WTC11 (cell line): ENCODE measurements around the gene STX5. TPM values are rescaled to one million over a fixed set of nuclear protein-coding genes. Genes with fewer than 3 reads are reported as not detected.
A peak's percentile ranks its signal among the peaks of the same experiment; 100 is the strongest.

ENCODE experiments used
- EMX1 ChIP-seq: fragments of 250-450 bp; sonication (Bioruptor Pico); IDR thresholded peaks from 2 replicates; pipeline ENCODE4 v1.8.0; 2021; ENCODE audit warnings: mild to moderate bottlenecking
- FOXK1 ChIP-seq: sonication (generic); formaldehyde crosslinking; IDR thresholded peaks from 2 replicates; pipeline ENCODE4 v1.8.0; 2022; ENCODE audit warnings: mild to moderate bottlenecking, moderate library complexity, missing genetic modification reagents
- GTF2I ChIP-seq: fragments of 250-450 bp; sonication (Bioruptor Pico); conservative IDR thresholded peaks from 2 replicates; pipeline ENCODE4 v1.4.0; 2021; ENCODE audit warnings: mild to moderate bottlenecking
- JAZF1 ChIP-seq: fragments of 250-450 bp; sonication (Bioruptor Pico); IDR thresholded peaks from 2 replicates; pipeline ENCODE4 v1.9.0; 2021; ENCODE audit warnings: moderate library complexity, mild to moderate bottlenecking, inconsistent platforms
- NFE2L1 ChIP-seq: sonication (generic); formaldehyde crosslinking; IDR thresholded peaks from 2 replicates; pipeline ENCODE4 v1.8.1; 2023; ENCODE audit warnings: missing genetic modification reagents
- NFYB ChIP-seq: sonication (generic); formaldehyde crosslinking; conservative IDR thresholded peaks from 2 replicates; pipeline ENCODE4 v1.8.0; 2022; ENCODE audit warnings: low read depth, missing genetic modification reagents
- NR2C2 ChIP-seq: sonication (generic); formaldehyde crosslinking; IDR thresholded peaks from 2 replicates; pipeline ENCODE4 v1.8.0; 2022; ENCODE audit warnings: mild to moderate bottlenecking, missing genetic modification reagents
- OVOL2 ChIP-seq: fragments of 250-450 bp; sonication (Bioruptor Pico); IDR thresholded peaks from 2 replicates; pipeline ENCODE4 v1.9.0; 2021; ENCODE audit warnings: mild to moderate bottlenecking, borderline replicate concordance
- RORB ChIP-seq: fragments of 250-450 bp; sonication (Bioruptor Pico); IDR thresholded peaks from 2 replicates; pipeline ENCODE4 v1.9.0; 2021; ENCODE audit warnings: mild to moderate bottlenecking
- SP1 ChIP-seq: sonication (generic); formaldehyde crosslinking; conservative IDR thresholded peaks from 2 replicates; pipeline ENCODE4 v1.8.1; 2022; ENCODE audit warnings: missing genetic modification reagents
- ZBTB21 ChIP-seq: sonication (generic); formaldehyde crosslinking; IDR thresholded peaks from 2 replicates; pipeline ENCODE4 v1.8.1; 2023; ENCODE audit warnings: mild to moderate bottlenecking, missing genetic modification reagents, borderline replicate concordance
- ZNF138 ChIP-seq: sonication (generic); formaldehyde crosslinking; conservative IDR thresholded peaks from 2 replicates; pipeline ENCODE4 v1.8.1; 2022; ENCODE audit warnings: mild to moderate bottlenecking, moderate library complexity, missing genetic modification reagents
- ZNF232 ChIP-seq: sonication (generic); formaldehyde crosslinking; IDR thresholded peaks from 2 replicates; pipeline ENCODE4 v1.8.0; 2022; ENCODE audit warnings: mild to moderate bottlenecking, missing genetic modification reagents
- ZNF263 ChIP-seq: sonication (generic); formaldehyde crosslinking; IDR thresholded peaks from 2 replicates; pipeline ENCODE4 v1.8.1; 2022; ENCODE audit warnings: low read depth, mild to moderate bottlenecking, moderate library complexity, missing genetic modification reagents
- ZNF396 ChIP-seq: fragments of 250-450 bp; sonication (Bioruptor Pico); IDR thresholded peaks from 2 replicates; pipeline ENCODE4 v1.8.0; 2021; ENCODE audit warnings: mild to moderate bottlenecking, moderate library complexity, borderline replicate concordance
- total RNA-seq: library from RNA; stranded (reverse); gene quantifications from 3 replicates; pipeline ENCODE4 v1.2.3, GENCODE V29; 2021
- TF ChIP-seq, protein P1 (sequence below): sonication (generic); formaldehyde crosslinking; IDR thresholded peaks from 2 replicates; pipeline ENCODE4 v1.8.1; 2023; ENCODE audit warnings: mild to moderate bottlenecking, moderate library complexity, missing genetic modification reagents
- TF ChIP-seq, protein P2 (sequence below): fragments of 250-450 bp; sonication (Bioruptor Pico); IDR thresholded peaks from 2 replicates; pipeline ENCODE4 v1.9.0; 2021; ENCODE audit warnings: mild to moderate bottlenecking, borderline replicate concordance
- TF ChIP-seq, protein P3 (sequence below): sonication (generic); formaldehyde crosslinking; IDR thresholded peaks from 2 replicates; pipeline ENCODE4 v1.8.1; 2022; ENCODE audit warnings: low read depth, mild to moderate bottlenecking, moderate library complexity, missing genetic modification reagents, borderline replicate concordance
- TF ChIP-seq, protein P4 (sequence below): sonication (generic); formaldehyde crosslinking; conservative IDR thresholded peaks from 2 replicates; pipeline ENCODE4 v1.8.1; 2022; ENCODE audit warnings: mild to moderate bottlenecking, missing genetic modification reagents
- TF ChIP-seq, protein P5 (sequence below): sonication (generic); formaldehyde crosslinking; IDR thresholded peaks from 2 replicates; pipeline ENCODE4 v1.8.0; 2022; ENCODE audit warnings: mild to moderate bottlenecking, missing genetic modification reagents
- TF ChIP-seq, protein P6 (sequence below): sonication (generic); formaldehyde crosslinking; IDR thresholded peaks from 2 replicates; pipeline ENCODE4 v1.8.0; 2023; ENCODE audit warnings: missing genetic modification reagents
- TF ChIP-seq, protein P7 (sequence below): sonication (generic); formaldehyde crosslinking; IDR thresholded peaks from 2 replicates; pipeline ENCODE4 v1.8.0; 2022; ENCODE audit warnings: mild to moderate bottlenecking, missing genetic modification reagents
- TF ChIP-seq, protein P8 (sequence below): fragments of 250-450 bp; sonication (Bioruptor Pico); conservative IDR thresholded peaks from 2 replicates; pipeline ENCODE4 v1.9.0; 2021; ENCODE audit warnings: mild to moderate bottlenecking

Gene STX5
- total RNA-seq, 1 experiment from 2014 or later, result 30.2 TPM

DNA sequence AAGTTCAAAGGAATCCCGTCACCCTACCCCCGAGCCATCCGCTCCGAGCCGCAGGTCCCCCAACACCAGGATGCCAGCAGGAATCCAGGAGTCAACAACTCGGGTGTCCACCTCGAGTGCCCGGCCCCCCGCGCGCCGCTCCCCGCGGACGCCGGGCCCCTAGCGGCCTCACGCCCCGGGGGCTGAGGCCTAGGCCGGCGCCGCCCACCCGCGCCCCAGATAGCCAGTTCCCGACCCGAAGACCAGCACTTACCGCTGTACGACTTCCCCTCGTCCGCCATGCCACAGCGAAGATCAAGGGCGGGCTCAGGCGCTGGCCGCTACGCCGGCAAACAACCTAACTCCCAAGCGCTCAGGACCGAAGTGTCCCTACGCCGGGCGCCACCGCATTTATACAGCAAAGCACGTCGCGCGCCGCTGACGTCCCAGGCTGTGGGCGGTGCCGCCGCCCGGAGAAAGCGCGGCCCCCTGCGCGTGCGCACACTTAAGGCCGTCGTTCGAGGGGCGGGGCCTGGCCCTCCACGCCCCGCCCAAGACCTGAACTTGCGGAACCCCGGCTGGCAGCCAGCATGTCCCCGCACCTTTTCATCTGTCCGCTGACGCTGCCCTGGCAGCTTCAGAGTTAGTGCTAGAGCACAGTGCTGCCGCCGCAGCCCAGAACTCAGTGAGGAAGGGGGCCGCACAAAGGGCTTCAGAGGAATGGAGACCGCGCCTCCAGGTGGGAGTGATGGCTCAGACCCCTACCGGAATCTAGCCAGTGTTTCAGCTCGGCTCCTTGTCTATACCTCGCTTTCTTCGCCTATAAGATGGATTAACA lies 26.6 kb downstream of the STX5 start, which contains the start of gene NXF1 (continued):
- no peak for TF ChIP-seq ZBTB21 (CRISPR knock-in tag)
- TF ChIP-seq NFE2L1 (CRISPR knock-in tag), result no peak
- no peak for TF ChIP-seq NR2C2 (CRISPR knock-in tag)
- TF ChIP-seq, protein P1, sequence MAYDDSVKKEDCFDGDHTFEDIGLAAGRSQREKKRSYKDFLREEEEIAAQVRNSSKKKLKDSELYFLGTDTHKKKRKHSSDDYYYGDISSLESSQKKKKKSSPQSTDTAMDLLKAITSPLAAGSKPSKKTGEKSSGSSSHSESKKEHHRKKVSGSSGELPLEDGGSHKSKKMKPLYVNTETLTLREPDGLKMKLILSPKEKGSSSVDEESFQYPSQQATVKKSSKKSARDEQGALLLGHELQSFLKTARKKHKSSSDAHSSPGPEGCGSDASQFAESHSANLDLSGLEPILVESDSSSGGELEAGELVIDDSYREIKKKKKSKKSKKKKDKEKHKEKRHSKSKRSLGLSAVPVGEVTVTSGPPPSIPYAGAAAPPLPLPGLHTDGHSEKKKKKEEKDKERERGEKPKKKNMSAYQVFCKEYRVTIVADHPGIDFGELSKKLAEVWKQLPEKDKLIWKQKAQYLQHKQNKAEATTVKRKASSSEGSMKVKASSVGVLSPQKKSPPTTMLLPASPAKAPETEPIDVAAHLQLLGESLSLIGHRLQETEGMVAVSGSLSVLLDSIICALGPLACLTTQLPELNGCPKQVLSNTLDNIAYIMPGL (CRISPR knock-in tag), result peak; percentile 82
- TF ChIP-seq FOXK1 (CRISPR knock-in tag), result peak; percentile 94
- TF ChIP-seq ZNF263 (CRISPR knock-in tag), result peak; percentile 20; the same call in 1 of the 2 replicates
- TF ChIP-seq GTF2I (CRISPR knock-in tag), result no peak
- TF ChIP-seq, protein P2, sequence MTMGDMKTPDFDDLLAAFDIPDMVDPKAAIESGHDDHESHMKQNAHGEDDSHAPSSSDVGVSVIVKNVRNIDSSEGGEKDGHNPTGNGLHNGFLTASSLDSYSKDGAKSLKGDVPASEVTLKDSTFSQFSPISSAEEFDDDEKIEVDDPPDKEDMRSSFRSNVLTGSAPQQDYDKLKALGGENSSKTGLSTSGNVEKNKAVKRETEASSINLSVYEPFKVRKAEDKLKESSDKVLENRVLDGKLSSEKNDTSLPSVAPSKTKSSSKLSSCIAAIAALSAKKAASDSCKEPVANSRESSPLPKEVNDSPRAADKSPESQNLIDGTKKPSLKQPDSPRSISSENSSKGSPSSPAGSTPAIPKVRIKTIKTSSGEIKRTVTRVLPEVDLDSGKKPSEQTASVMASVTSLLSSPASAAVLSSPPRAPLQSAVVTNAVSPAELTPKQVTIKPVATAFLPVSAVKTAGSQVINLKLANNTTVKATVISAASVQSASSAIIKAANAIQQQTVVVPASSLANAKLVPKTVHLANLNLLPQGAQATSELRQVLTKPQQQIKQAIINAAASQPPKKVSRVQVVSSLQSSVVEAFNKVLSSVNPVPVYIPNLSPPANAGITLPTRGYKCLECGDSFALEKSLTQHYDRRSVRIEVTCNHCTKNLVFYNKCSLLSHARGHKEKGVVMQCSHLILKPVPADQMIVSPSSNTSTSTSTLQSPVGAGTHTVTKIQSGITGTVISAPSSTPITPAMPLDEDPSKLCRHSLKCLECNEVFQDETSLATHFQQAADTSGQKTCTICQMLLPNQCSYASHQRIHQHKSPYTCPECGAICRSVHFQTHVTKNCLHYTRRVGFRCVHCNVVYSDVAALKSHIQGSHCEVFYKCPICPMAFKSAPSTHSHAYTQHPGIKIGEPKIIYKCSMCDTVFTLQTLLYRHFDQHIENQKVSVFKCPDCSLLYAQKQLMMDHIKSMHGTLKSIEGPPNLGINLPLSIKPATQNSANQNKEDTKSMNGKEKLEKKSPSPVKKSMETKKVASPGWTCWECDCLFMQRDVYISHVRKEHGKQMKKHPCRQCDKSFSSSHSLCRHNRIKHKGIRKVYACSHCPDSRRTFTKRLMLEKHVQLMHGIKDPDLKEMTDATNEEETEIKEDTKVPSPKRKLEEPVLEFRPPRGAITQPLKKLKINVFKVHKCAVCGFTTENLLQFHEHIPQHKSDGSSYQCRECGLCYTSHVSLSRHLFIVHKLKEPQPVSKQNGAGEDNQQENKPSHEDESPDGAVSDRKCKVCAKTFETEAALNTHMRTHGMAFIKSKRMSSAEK (CRISPR knock-in tag), result no peak
- TF ChIP-seq ZNF396 (CRISPR knock-in tag), result no peak
- peak; percentile 99 for TF ChIP-seq SP1
- TF ChIP-seq, protein P3, sequence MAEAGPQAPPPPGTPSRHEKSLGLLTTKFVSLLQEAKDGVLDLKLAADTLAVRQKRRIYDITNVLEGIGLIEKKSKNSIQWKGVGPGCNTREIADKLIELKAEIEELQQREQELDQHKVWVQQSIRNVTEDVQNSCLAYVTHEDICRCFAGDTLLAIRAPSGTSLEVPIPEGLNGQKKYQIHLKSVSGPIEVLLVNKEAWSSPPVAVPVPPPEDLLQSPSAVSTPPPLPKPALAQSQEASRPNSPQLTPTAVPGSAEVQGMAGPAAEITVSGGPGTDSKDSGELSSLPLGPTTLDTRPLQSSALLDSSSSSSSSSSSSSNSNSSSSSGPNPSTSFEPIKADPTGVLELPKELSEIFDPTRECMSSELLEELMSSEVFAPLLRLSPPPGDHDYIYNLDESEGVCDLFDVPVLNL, result peak; percentile 80
- TF ChIP-seq EMX1 (CRISPR knock-in tag), result peak; percentile 59; the same call in 1 of the 2 replicates
- TF ChIP-seq ZNF232 (CRISPR knock-in tag), result no peak
- TF ChIP-seq RORB (CRISPR knock-in tag), result peak; percentile 96; the same call in 1 of the 2 replicates
- TF ChIP-seq, protein P4, sequence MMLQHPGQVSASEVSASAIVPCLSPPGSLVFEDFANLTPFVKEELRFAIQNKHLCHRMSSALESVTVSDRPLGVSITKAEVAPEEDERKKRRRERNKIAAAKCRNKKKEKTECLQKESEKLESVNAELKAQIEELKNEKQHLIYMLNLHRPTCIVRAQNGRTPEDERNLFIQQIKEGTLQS, result no peak
- TF ChIP-seq, protein P5, sequence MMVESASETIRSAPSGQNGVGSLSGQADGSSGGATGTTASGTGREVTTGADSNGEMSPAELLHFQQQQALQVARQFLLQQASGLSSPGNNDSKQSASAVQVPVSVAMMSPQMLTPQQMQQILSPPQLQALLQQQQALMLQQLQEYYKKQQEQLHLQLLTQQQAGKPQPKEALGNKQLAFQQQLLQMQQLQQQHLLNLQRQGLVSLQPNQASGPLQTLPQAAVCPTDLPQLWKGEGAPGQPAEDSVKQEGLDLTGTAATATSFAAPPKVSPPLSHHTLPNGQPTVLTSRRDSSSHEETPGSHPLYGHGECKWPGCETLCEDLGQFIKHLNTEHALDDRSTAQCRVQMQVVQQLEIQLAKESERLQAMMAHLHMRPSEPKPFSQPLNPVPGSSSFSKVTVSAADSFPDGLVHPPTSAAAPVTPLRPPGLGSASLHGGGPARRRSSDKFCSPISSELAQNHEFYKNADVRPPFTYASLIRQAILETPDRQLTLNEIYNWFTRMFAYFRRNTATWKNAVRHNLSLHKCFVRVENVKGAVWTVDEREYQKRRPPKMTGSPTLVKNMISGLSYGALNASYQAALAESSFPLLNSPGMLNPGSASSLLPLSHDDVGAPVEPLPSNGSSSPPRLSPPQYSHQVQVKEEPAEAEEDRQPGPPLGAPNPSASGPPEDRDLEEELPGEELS (CRISPR knock-in tag), result peak; percentile 95
- TF ChIP-seq, protein P6, sequence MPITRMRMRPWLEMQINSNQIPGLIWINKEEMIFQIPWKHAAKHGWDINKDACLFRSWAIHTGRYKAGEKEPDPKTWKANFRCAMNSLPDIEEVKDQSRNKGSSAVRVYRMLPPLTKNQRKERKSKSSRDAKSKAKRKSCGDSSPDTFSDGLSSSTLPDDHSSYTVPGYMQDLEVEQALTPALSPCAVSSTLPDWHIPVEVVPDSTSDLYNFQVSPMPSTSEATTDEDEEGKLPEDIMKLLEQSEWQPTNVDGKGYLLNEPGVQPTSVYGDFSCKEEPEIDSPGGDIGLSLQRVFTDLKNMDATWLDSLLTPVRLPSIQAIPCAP (CRISPR knock-in tag), result peak; percentile 83; the same call in 1 of the 2 replicates
- no peak for TF ChIP-seq JAZF1
- TF ChIP-seq, protein P7, sequence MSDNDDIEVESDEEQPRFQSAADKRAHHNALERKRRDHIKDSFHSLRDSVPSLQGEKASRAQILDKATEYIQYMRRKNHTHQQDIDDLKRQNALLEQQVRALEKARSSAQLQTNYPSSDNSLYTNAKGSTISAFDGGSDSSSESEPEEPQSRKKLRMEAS (CRISPR knock-in tag), result peak; percentile 65
- TF ChIP-seq, protein P8, sequence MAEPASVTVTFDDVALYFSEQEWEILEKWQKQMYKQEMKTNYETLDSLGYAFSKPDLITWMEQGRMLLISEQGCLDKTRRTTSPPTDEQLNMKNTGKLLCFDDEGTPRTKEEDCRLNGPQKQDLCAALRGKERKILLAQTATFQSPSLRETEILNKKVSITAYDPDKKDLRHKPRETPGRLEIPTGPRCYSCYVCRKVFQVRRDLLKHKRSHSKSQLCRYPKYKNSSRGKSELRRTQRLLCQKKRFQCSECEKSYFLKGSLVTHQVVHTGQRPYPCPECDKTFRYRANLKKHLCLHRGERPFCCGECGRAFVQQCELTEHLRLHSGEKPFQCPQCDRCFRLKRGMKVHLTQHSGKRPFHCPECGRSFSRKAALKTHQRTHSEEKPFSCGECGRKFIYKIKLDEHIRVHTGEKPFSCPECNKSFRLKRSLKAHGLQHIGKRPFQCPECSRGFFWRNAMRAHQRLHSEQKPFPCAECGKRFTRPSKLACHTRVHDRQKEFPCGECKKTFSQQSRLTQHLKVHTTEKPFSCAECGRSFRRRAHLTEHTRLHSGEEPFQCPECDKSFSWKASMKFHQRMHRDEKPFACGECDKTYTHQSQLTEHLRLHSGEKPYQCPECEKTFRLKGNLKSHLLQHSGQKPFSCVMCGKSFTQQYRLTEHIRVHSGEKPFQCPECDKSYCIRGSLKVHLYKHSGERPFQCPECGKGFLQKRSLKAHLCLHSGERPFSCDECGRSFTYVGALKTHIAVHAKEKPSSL, result no peak
- TF ChIP-seq NFYB, result peak; percentile 47
- TF ChIP-seq OVOL2, result peak; percentile 83; the same call in 1 of the 2 replicates
- TF ChIP-seq ZNF138, result no peak
